Epithelial cell of proximal tubule (primary cell): Measurements from ENCODE around the gene IFNG-AS1. TPM values are rescaled to one million over a fixed set of nuclear protein-coding genes. Genes with fewer than 3 reads are reported as not detected.

ENCODE experiments used
- DNase-seq: peaks from one replicate; pipeline ENCODE4 v3.0.0-alpha.2; 2011; ENCODE audit warnings: low read depth
- H3K4me3 ChIP-seq: 2 replicates; pipeline ENCODE4 v1.5.1; 2011; ENCODE audit warnings: low read depth, mild to moderate bottlenecking, low read length
- total RNA-seq: library from RNA; depleted of rRNA; stranded (reverse); fragments of >200 nt; gene quantifications from 2 replicates; pipeline ENCODE4 v1.2.3, GENCODE V29; 2015
- TF ChIP-seq, protein P1 (sequence below): conservative IDR thresholded peaks from 2 replicates; pipeline ENCODE4 v1.5.1; 2012; ENCODE audit warnings: low read depth, mild to moderate bottlenecking, low read length

The IFNG-AS1 gene
- total RNA-seq, 1 donor from 2014 or later, result not detected

DNA sequence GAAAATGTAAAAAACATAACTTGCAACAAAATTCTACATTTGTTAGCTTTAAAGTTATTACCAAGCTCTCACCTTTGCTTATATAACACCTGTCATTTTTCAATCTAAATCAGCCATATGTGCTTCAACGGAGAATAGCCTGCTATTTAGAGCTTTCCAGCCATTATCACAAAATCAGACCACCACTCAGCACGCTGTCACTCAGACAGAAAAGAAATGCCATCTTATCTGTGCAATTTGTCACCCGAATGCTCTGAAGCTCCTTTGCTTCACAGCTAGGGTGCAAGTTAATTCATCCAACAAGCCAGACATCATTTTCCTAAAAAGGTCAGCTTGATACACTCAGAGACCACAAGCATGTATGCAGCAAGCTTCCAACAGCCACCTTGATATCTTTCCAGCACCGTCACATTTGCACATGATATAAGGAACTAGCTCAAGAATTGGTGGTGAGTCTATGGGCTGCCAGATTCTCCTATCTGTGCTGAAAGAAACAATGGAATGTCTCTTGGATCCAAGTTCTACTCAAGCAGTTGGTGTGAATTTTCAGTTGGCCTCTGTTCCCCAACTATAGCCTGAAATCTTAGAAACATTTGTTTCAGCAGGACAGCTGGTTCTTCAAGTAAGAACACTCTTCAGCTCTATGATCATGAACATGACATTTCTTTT lies 20.0 kb upstream of the IFNG-AS1 start:
- no peak for DNase-seq
- TF ChIP-seq, protein P1, sequence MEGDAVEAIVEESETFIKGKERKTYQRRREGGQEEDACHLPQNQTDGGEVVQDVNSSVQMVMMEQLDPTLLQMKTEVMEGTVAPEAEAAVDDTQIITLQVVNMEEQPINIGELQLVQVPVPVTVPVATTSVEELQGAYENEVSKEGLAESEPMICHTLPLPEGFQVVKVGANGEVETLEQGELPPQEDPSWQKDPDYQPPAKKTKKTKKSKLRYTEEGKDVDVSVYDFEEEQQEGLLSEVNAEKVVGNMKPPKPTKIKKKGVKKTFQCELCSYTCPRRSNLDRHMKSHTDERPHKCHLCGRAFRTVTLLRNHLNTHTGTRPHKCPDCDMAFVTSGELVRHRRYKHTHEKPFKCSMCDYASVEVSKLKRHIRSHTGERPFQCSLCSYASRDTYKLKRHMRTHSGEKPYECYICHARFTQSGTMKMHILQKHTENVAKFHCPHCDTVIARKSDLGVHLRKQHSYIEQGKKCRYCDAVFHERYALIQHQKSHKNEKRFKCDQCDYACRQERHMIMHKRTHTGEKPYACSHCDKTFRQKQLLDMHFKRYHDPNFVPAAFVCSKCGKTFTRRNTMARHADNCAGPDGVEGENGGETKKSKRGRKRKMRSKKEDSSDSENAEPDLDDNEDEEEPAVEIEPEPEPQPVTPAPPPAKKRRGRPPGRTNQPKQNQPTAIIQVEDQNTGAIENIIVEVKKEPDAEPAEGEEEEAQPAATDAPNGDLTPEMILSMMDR, result no peak
- H3K4me3 ChIP-seq, result no peak overlapping the region

DNA sequence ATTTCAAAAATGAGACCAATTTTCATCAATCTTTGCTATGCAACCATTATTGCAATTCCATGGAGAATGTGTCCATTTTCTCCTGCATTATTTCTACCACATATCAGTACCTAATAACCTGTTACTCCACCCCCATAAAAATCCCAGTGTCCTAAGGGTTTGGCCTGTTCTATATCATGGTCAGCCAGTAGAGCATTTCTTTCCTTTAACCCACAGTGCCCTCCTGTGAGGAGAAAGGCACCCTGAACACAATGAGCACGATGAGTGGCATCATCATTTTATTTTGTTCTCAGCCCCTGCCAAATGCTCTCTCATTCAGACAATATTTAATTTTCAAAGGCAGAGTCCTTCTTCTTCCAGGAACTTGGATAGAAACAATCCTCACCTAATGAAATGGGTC lies 11.6 kb upstream of the IFNG-AS1 start:
- no peak overlapping the region for H3K4me3 ChIP-seq
- TF ChIP-seq, protein P1, result no peak
- no peak for DNase-seq

DNA sequence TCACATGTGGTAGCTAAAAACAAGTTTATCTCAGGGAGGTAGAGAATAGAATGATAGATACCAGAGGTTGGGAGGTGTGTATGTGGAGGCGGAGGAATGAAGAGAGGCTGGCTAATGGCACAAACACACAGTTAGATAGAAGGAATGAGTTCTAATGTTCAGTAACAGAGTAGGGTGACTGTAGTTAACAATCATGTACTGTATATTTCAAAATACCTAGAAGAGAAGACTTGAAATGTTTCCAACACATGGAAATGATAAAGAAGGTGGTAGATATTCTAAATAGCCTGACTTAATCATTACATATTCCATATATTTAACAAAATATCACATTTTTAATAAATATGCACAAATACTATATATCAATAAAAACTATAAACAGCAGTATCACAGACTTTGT lies 8.9 kb upstream of the IFNG-AS1 start:
- TF ChIP-seq, protein P1, result no peak
- DNase-seq, result no peak
- H3K4me3 ChIP-seq, result no peak overlapping the region

DNA sequence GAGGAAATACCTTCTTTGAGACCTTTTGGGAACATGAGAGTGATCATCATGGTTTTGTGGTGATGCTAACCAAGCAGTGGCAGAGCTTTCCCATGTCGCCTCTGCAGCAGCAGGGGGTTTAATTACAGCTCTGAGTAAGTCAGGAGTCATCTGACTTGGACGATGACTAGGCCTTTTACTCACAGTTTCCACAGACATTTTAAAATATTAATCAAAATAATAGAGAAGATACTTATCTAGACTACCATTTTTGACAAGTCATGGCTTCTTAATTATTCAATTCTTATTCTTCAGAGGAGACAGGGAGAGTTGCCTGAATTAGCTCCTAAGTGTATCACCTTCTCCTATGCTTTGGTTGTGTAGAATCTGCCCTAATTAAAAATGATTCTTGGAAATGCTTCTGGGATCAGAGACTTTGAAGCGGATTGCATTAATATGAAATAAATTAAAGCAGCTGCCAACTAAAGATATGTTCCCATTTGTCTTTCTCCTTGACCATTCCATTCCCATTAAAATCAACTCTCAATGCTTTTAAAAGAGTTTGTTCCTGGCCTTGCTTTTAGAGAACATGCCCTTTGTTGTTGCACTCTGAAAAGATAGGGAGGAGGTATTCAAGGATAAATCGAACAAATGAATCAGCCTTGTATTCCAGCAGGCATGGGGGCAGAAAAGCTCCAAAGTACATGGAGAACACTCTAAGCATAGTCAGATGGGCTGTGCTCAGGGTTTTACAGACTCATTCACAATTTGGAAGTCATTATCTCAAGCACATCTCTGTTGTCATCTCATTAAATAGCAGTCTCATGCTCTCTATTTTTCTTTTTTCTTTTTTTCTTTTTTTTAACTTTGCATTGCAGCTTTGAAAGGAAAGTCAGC lies 7.7 kb upstream of the IFNG-AS1 start:
- DNase-seq, result peak; percentile 49
- TF ChIP-seq, protein P1, result no peak
- H3K4me3 ChIP-seq, result no peak overlapping the region

DNA sequence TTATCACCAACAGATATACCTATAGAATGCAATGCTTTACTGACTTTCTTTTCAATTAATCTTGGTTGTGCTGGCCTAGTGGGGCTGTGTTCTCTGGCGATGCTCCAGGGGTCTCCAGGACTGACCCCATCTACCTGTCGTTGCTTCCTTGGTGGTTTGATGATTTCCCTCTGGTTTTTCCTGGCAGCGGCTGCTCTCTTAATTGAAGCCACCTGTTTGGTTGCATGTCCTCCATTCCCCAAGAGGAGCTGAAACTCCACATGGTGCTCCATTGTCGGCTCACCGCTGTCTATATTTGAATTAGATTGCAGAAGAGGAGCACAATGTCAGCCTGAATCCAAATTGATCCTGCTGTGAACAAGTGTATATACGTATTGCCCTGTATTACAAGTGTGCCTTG lies 7.1 kb upstream of the IFNG-AS1 start:
- TF ChIP-seq, protein P1, result no peak
- DNase-seq, result no peak
- no peak overlapping the region for H3K4me3 ChIP-seq

DNA sequence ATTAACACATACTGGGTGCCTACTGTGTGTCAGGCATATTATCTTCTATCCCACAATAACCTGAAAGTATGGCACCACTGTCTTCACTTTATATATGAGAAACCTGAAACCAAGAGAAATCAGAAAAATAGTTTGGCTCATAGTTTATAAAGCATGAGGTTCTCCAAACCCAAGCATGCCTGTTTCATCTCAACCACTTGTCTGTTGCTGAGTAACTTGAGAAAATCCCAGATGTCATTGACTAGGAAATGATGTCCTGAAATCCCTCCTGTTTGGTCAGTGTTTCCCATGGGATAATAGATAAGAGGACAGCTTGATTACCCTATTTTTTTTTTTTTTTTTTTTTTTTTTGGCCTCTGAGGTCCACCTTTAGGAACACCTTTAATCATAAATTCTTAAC lies 2.6 kb upstream of the IFNG-AS1 start:
- TF ChIP-seq, protein P1, result no peak
- DNase-seq, result no peak
- H3K4me3 ChIP-seq, result no peak overlapping the region

DNA sequence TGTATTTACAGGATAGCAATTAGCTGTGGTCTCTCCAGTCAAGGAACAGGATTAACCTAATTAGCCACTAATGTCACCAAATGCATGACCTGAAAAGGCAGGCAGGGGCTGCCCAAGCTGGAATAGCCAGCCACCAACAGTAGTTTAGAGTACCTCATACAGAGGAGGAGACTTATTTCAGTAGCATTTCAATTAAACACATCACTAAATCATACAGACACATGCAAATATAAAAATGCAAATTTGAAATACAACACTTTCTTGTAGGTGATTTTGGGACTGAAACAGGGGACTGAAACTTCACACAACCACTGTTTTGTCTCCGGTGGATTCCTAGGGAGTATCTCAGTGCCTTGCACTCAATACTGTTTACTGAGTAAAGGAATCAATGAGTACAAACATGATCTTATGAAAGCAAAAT lies 636 bp upstream of the IFNG-AS1 start:
- H3K4me3 ChIP-seq, result no peak overlapping the region
- no peak for DNase-seq
- TF ChIP-seq, protein P1, result no peak
